Caco-2 (cell line): ENCODE measurements around the gene UGT1A4. TPM values are rescaled to one million over a fixed set of nuclear protein-coding genes. Genes with fewer than 3 reads are reported as not detected.

Source experiments
- BruUV-seq: library from RNA; stranded (reverse); fragments of 400-500 nt; replicated peaks from 2 replicates; lab custom pipeline; 2021; lab: Mats Ljungman, UMichigan
- CTCF ChIA-PET: fragments of 300-600 bp; sonication (Branson Sonifier 250); formaldehyde crosslinking; loops from one replicate; lab custom pipeline; 2022; ENCODE audit warnings: antibody characterized with exemption; lab: Charles Lee
- POLR2A ChIA-PET: fragments of 300-600 bp; sonication (Branson Sonifier 250); formaldehyde crosslinking; loops from one replicate; lab custom pipeline; 2022; ENCODE audit warnings: antibody characterized with exemption; lab: Charles Lee
- DNase-seq, 2 experiments: peaks; one replicate each; pipeline versions ENCODE4 v3.0.0 to v3.0.0-alpha.2; 2020 to 2022
- H3K27me3 ChIP-seq: replicated peaks from 2 replicates; pipeline ENCODE4 v1.6.0; 2011; ENCODE audit warnings: low read length; ENCODE audit not compliant: control insufficient read depth, insufficient read depth
- H3K36me3 ChIP-seq: 2 replicates; pipeline ENCODE4 v1.5.1; 2011; ENCODE audit warnings: low read length; ENCODE audit not compliant: control insufficient read depth, insufficient read depth
- H3K4me1 ChIP-seq: fragments of 250-450 bp; sonication (Bioruptor Pico); 2 replicates; pipeline ENCODE4 v1.5.1; 2020; ENCODE audit warnings: mild to moderate bottlenecking
- H3K4me3 ChIP-seq: 2 replicates; pipeline ENCODE4 v1.5.1; 2011; ENCODE audit warnings: low read depth, mild to moderate bottlenecking, control low read depth, low read length
- H3K9me3 ChIP-seq: fragments of 250-450 bp; sonication (Bioruptor Pico); 2 replicates; pipeline ENCODE4 v1.5.1; 2020; ENCODE audit warnings: mild to moderate bottlenecking, moderate library complexity
- H3K27ac Mint-ChIP-seq: one replicate; pipeline ENCODE4 v1.8.0; 2022; ENCODE audit warnings: mixed read lengths; ENCODE audit not compliant: unreplicated experiment
- H3K27me3 Mint-ChIP-seq: one replicate; pipeline ENCODE4 v1.8.0; 2022; ENCODE audit warnings: mixed read lengths; ENCODE audit not compliant: insufficient read depth, unreplicated experiment
- H3K36me3 Mint-ChIP-seq: one replicate; pipeline ENCODE4 v1.8.0; 2022; ENCODE audit warnings: mild to moderate bottlenecking, mixed read lengths; ENCODE audit not compliant: insufficient read depth, unreplicated experiment
- H3K4me1 Mint-ChIP-seq: one replicate; pipeline ENCODE4 v1.8.0; 2022; ENCODE audit warnings: low read depth, mixed read lengths; ENCODE audit not compliant: unreplicated experiment
- H3K4me3 Mint-ChIP-seq: one replicate; pipeline ENCODE4 v1.8.0; 2022; ENCODE audit warnings: mild to moderate bottlenecking, moderate library complexity, mixed read lengths; ENCODE audit not compliant: unreplicated experiment
- H3K9me3 Mint-ChIP-seq: one replicate; pipeline ENCODE4 v1.8.0; 2022; ENCODE audit warnings: mixed read lengths; ENCODE audit not compliant: unreplicated experiment
- CTCF ChIP-seq, 2 experiments: fragments of 200-600 bp in 1 of 2; IDR thresholded peaks; 1 replicate in 1 of 2; 2 replicates in 1 of 2; pipeline versions ENCODE4 v1.5.1 to v1.8.0; 2011 to 2022; ENCODE audit warnings: antibody characterized with exemption in 1 of 2, control low read depth in 1 of 2, inconsistent platforms in 1 of 2, low read depth in 1 of 2, low read length in 1 of 2, mild to moderate bottlenecking in 1 of 2, moderate library complexity in 1 of 2; ENCODE audit not compliant: insufficient read depth in 1 of 2, severe bottlenecking in 1 of 2, unreplicated experiment in 1 of 2
- intact Hi-C: fragments of 100-400 bp; cut with micrococcal nuclease; formaldehyde crosslinking; loops from one replicate; pipeline ENCODE4 v1.10.0; 2022; ENCODE audit not compliant: unreplicated experiment
- total RNA-seq: library from RNA; stranded (reverse); gene quantifications from 2 replicates; pipeline ENCODE4 v1.2.3, GENCODE V29; 2022

UGT1A4 gene
- total RNA-seq, 1 experiment from 2014 or later, result 0.79 TPM

GRCh38 chr2:233807215-233807865 lies 88.8 kb downstream of the UGT1A4 start:
- intact Hi-C loops, result no loop called here
- Mint-ChIP-seq H3K27me3 (no peaks in the 10 kb centered on the region), H3K4me1 (no peaks in the 10 kb centered on the region), H3K4me3 (no peak overlapping the region), H3K9me3 (no peaks in the 10 kb centered on the region), H3K27ac (no peak overlapping the region), H3K36me3 (no peaks in the 10 kb centered on the region)
- Histone ChIP-seq H3K4me3 (no peak overlapping the region), H3K27me3 (no peaks in the 10 kb centered on the region), H3K36me3 (no peaks in the 10 kb centered on the region), H3K9me3 (no peaks in the 10 kb centered on the region), H3K4me1 (no peaks in the 10 kb centered on the region)
- CTCF ChIA-PET, result no interaction called here
- BruUV-seq, result no TSS peak
- POLR2A ChIA-PET, result no interaction called here
- DNase-seq, result no peak
- no peak for TF ChIP-seq CTCF (IDR thresholded peaks at IDR 0.05; ENCODE audit: insufficient read depth in 1 of 2, low read depth in 1 of 2, low read length in 1 of 2, severe bottlenecking in 1 of 2, unreplicated experiment in 1 of 2)

- Histone ChIP-seq H3K27me3 (no peaks in the 10 kb centered on the region), H3K9me3 (no peaks in the 10 kb centered on the region), H3K4me3 (no peak overlapping the region), H3K36me3 (no peaks in the 10 kb centered on the region), H3K4me1 (no peaks in the 10 kb centered on the region)
- ChIA-PET CTCF (no interaction called here), POLR2A (no interaction called here)
- BruUV-seq, result no TSS peak
- Mint-ChIP-seq H3K9me3 (no peaks in the 10 kb centered on the region), H3K4me3 (no peak overlapping the region), H3K27ac (no peak overlapping the region), H3K4me1 (no peaks in the 10 kb centered on the region), H3K27me3 (no peaks in the 10 kb centered on the region), H3K36me3 (no peaks in the 10 kb centered on the region)
- intact Hi-C loops, result no loop called here
- DNase-seq, result no peak
- no peak for TF ChIP-seq CTCF (IDR thresholded peaks at IDR 0.05; ENCODE audit: insufficient read depth in 1 of 2, low read depth in 1 of 2, low read length in 1 of 2, severe bottlenecking in 1 of 2, unreplicated experiment in 1 of 2)
Observed at GRCh38 chr2:233807966-233808935, 89.7 kb downstream of the UGT1A4 start.

- Mint-ChIP-seq H3K27me3 (no peaks in the 10 kb centered on the region), H3K4me3 (no peak overlapping the region), H3K4me1 (no peaks in the 10 kb centered on the region), H3K9me3 (no peaks in the 10 kb centered on the region), H3K27ac (no peak overlapping the region), H3K36me3 (no peaks in the 10 kb centered on the region)
- BruUV-seq, result no TSS peak
- Histone ChIP-seq H3K36me3 (no peaks in the 10 kb centered on the region), H3K9me3 (no peaks in the 10 kb centered on the region), H3K27me3 (no peaks in the 10 kb centered on the region), H3K4me1 (no peaks in the 10 kb centered on the region), H3K4me3 (no peak overlapping the region)
- DNase-seq, result no peak
- CTCF ChIA-PET, result no interaction called here
- intact Hi-C loops, result no loop called here
- POLR2A ChIA-PET, result no interaction called here
- no peak for TF ChIP-seq CTCF (IDR thresholded peaks at IDR 0.05; ENCODE audit: insufficient read depth in 1 of 2, low read depth in 1 of 2, low read length in 1 of 2, severe bottlenecking in 1 of 2, unreplicated experiment in 1 of 2)
Observed at GRCh38 chr2:233810385-233810784, 91.8 kb downstream of the UGT1A4 start.
